ENCODE measurements around the gene PGC.
"Not testable (repeated sequence)": the region's sequence is repeated elsewhere in the genome, so short reads cannot be mapped to it uniquely, and the experiment has no call there.

Gene PGC

GRCh38 chr6:41774841-41775240 lies 27.6 kb upstream of the PGC start:
- no peak for TF ChIP-seq CTCF (IDR thresholded peaks at IDR 0.05; ENCODE audit: low read depth, low read length)
- DNase-seq (ENCODE audit: extremely low read depth, low read depth): no peak

- TF ChIP-seq CTCF (IDR thresholded peaks at IDR 0.05; ENCODE audit: low read depth, low read length): no peak
- DNase-seq (ENCODE audit: extremely low read depth, low read depth): no peak
Measured at GRCh38 chr6:41771058-41771983, 24.1 kb upstream of the PGC start.

- DNase-seq (ENCODE audit: extremely low read depth, low read depth): no peak
- TF ChIP-seq CTCF (IDR thresholded peaks at IDR 0.05; ENCODE audit: low read depth, low read length): no peak
Measured at GRCh38 chr6:41770381-41771057, 23.3 kb upstream of the PGC start.

- DNase-seq (ENCODE audit: extremely low read depth, low read depth): no peak
- TF ChIP-seq CTCF (IDR thresholded peaks at IDR 0.05; ENCODE audit: low read depth, low read length): no peak
Measured at GRCh38 chr6:41769376-41769775, 22.2 kb upstream of the PGC start.

GRCh38 chr6:41768545-41769308 lies 21.5 kb upstream of the PGC start:
- TF ChIP-seq CTCF (IDR thresholded peaks at IDR 0.05; ENCODE audit: low read depth, low read length): no peak
- no peak for DNase-seq (ENCODE audit: extremely low read depth, low read depth)

GRCh38 chr6:41767112-41767833 lies 20.1 kb upstream of the PGC start:
- no peak for TF ChIP-seq CTCF (IDR thresholded peaks at IDR 0.05; ENCODE audit: low read depth, low read length)
- peak; percentile 73 for DNase-seq (ENCODE audit: extremely low read depth, low read depth)

- not testable (repeated sequence) for DNase-seq (ENCODE audit: extremely low read depth, low read depth)
Measured at GRCh38 chr6:41766043-41766664, 19.0 kb upstream of the PGC start.
